ENCODE measurements around the gene RNF14. TPM values are rescaled to one million over a fixed set of nuclear protein-coding genes. Genes with fewer than 3 reads are reported as not detected.
A peak's percentile ranks its signal among the peaks of the same experiment; 100 is the strongest.

RNF14 gene
- total RNA-seq, 1 donor from 2014 or later: 35.5 TPM

DNA sequence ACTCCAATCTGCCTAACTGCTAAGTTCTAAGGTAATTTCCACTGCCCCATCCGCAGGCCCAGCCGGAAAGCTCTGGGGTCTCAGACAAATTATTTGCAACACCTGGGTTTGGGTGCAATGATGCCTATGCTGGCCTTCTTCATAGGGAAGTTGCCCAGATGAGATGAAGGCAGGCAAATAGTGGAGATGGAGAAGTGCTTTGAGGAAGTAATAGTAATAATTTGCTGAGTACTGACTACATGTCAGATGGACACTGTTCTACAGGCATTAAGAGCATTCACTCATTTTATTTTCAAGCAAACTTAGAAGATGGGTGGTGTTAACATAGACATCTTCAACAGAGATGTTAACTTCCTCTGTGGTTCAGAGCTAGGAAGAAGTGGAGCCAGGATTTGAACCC lies 14.7 kb upstream of the RNF14 start:
- H3K9me3 Mint-ChIP-seq (ENCODE audit: low read depth): no peaks in the 10 kb centered on the region
- DNase-seq (ENCODE audit: low spot score, unreplicated experiment): no peak
- TF ChIP-seq, protein P1, sequence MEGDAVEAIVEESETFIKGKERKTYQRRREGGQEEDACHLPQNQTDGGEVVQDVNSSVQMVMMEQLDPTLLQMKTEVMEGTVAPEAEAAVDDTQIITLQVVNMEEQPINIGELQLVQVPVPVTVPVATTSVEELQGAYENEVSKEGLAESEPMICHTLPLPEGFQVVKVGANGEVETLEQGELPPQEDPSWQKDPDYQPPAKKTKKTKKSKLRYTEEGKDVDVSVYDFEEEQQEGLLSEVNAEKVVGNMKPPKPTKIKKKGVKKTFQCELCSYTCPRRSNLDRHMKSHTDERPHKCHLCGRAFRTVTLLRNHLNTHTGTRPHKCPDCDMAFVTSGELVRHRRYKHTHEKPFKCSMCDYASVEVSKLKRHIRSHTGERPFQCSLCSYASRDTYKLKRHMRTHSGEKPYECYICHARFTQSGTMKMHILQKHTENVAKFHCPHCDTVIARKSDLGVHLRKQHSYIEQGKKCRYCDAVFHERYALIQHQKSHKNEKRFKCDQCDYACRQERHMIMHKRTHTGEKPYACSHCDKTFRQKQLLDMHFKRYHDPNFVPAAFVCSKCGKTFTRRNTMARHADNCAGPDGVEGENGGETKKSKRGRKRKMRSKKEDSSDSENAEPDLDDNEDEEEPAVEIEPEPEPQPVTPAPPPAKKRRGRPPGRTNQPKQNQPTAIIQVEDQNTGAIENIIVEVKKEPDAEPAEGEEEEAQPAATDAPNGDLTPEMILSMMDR (IDR thresholded peaks at IDR 0.05; ENCODE audit: unreplicated experiment): no peak
- H3K4me1 Mint-ChIP-seq (ENCODE audit: low read depth): no peaks in the 10 kb centered on the region
- H3K27me3 Mint-ChIP-seq: peaks cover 4% of the 10 kb centered on the region
- H3K36me3 Mint-ChIP-seq (ENCODE audit: insufficient read depth): no peaks in the 10 kb centered on the region
- no peak overlapping the region for H3K27ac Mint-ChIP-seq
- H3K4me3 Mint-ChIP-seq (ENCODE audit: low read depth): no peak overlapping the region

DNA sequence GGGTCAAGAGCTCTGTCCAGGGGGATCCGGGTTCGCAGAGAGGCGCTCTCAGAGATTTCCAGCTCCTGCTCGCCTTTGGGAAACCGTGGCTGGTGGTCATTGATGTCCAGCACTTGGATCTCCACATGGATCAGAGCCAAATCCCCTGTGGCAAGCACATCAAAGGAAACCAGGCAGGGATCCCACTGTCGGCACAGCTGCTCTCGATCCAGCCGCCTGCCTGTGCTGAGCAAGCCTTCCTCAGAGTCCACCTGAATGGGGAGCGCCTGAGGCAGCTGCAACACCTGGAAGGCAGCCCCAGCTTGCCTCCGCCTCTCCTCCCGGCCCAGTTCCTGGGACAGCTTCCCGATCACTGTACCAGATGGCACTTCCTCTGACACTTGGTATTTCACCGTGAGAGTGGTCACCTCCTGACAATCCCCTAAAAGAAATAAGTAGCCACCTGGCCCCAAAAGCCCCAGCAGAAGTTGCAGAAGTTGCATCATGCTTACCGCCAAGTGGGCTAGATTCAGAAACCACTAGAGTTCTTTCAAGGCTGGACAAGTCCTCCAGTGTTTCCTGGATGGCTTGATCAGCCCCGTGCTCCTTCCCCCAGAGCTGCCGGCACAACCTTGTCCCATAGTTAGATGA lies 11.4 kb upstream of the RNF14 start:
- no peak for DNase-seq (ENCODE audit: low spot score, unreplicated experiment)

DNA sequence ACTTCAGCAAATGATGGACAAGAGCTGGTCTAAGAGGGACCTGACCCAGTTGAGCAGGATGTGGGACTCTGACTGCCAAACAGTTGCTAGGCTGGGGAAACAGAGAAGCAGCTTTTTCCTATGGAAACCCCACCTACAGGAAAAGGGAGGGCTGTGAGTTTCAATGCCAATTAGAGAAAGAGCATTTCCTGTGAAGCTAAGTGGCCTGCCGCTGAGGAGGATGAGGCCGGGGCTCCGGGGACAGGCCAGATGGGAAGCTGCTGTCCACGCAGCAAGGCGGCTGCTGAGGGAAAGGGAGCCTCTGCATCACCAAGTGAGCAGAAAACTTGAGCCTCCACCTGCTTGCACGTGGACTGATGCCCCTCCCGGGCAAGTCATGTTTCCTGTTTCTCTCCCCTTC lies 10.8 kb upstream of the RNF14 start, which contains the start of gene PCDH12:
PCDH12 (minus strand) TSS at position 90 of the 400 bp plus-strand sequence. CDS start 351 bp downstream, outside the sequence.
- Mint-ChIP-seq H3K4me3 (ENCODE audit: low read depth) (no peak within 1 kb of the TSS), H3K4me1 (ENCODE audit: low read depth) (peaks cover 5% of the 10 kb centered on the region), H3K36me3 (ENCODE audit: insufficient read depth) (no peaks in the 10 kb centered on the region), H3K27me3 (peaks cover 4% of the 10 kb centered on the region), H3K27ac (no peak within 1 kb of the TSS), H3K9me3 (ENCODE audit: low read depth) (no peaks in the 10 kb centered on the region)
- TF ChIP-seq, protein P1 (IDR thresholded peaks at IDR 0.05; ENCODE audit: unreplicated experiment): no peak
- no peak for DNase-seq (ENCODE audit: low spot score, unreplicated experiment)

More for the DNA sequence above, 11.4 kb upstream of the RNF14 start:
- Mint-ChIP-seq H3K4me1 (ENCODE audit: low read depth) (peaks cover 5% of the 10 kb centered on the region), H3K27me3 (peaks cover 4% of the 10 kb centered on the region), H3K36me3 (ENCODE audit: insufficient read depth) (no peaks in the 10 kb centered on the region), H3K9me3 (ENCODE audit: low read depth) (no peaks in the 10 kb centered on the region), H3K4me3 (ENCODE audit: low read depth) (no peak overlapping the region), H3K27ac (no peak overlapping the region)
- TF ChIP-seq, protein P1 (IDR thresholded peaks at IDR 0.05; ENCODE audit: unreplicated experiment): no peak

DNA sequence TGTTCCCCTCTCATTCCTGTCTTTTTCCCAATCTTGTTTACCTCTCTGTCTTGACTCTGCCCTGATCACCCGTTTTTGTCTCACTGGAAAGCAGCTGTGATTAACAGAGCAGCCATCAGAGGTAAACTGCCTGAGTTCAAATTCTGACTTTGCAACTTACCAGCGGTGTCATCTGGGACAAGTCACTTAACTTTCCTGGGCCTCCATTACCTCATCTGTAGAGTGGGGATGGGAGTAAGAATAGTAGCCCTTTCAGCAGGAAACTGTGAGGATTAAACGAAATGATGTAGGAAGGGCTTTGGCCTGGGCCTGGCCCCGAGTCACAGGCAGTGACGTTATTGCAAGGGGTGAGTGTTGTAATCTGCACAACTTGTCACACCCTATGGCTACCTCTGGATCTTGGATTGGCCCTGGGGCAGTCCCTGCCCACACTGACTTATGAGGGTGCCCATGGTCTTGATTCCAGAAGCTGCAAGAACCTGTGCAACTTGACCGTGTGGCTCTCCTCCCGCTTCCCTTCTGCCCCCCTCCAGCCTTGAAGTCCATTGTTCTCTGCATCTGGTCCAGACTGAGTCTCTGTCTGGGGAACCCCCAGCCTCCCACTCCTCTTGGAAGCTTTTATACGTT lies 10.2 kb upstream of the RNF14 start:
- no peaks in the 10 kb centered on the region for H3K36me3 Mint-ChIP-seq (ENCODE audit: insufficient read depth)
- TF ChIP-seq, protein P1 (IDR thresholded peaks at IDR 0.05; ENCODE audit: unreplicated experiment): no peak
- H3K27me3 Mint-ChIP-seq: peaks cover 4% of the 10 kb centered on the region

GRCh38 chr5:141960018-141960417 lies 8.9 kb upstream of the RNF14 start:
- Mint-ChIP-seq H3K36me3 (ENCODE audit: insufficient read depth) (no peaks in the 10 kb centered on the region), H3K27ac (no peak overlapping the region), H3K4me1 (ENCODE audit: low read depth) (peaks cover 5% of the 10 kb centered on the region), H3K9me3 (ENCODE audit: low read depth) (no peaks in the 10 kb centered on the region), H3K27me3 (peaks cover 4% of the 10 kb centered on the region), H3K4me3 (ENCODE audit: low read depth) (no peak overlapping the region)
- TF ChIP-seq, protein P1 (IDR thresholded peaks at IDR 0.05; ENCODE audit: unreplicated experiment): peak; percentile 44
- DNase-seq (ENCODE audit: low spot score, unreplicated experiment): no peak

More for the DNA sequence above, 10.2 kb upstream of the RNF14 start:
- no peak for DNase-seq (ENCODE audit: low spot score, unreplicated experiment)
- no peak overlapping the region for H3K4me3 Mint-ChIP-seq (ENCODE audit: low read depth)
- H3K4me1 Mint-ChIP-seq (ENCODE audit: low read depth): peaks cover 5% of the 10 kb centered on the region
- no peaks in the 10 kb centered on the region for H3K9me3 Mint-ChIP-seq (ENCODE audit: low read depth)
- no peak overlapping the region for H3K27ac Mint-ChIP-seq
